ENCODE measurements around the gene SPATA21.
A peak's percentile ranks its signal among the peaks of the same experiment; 100 is the strongest.
"Not testable (repeated sequence)": the region's sequence is repeated elsewhere in the genome, so short reads cannot be mapped to it uniquely, and the experiment has no call there.

The SPATA21 gene

DNA sequence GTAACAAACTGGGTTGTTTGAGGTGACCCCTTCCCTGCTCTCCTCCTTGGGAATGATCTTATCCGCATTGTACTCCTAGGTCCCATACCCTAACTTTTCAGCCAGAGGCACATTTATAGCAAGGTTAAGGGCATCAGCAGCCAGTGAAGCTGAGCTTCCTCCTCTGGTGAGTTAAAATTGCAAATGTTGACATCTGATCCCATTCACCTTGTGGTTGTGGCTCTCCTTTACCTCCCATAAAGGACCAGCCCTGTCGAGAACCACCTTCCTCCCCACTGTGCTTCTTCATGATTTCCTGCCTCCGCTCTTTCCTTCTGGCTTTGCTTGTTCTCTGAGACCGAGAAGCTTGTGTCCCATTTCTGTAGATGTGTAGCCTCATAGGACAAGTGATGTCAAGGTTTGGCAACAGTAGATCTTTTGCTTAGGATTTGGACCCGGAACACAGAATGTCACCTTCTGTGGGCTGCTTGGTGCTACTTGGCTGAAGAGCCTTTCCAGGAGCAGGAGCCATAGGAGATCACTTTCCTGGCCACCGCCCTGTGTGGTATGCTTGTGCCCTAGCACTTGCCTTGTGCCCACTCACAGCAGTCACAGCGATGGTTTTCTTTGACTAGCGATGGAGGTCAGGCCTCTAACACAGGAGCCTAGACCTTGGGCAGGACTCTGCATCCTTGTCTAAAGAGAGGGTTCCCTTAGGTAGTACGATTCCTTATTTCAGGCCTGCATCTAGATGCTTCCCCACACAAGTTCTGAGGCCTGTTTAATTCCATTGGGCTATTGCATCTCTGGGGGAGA, 51.4 kb downstream of the SPATA21 start:
- DNase-seq (ENCODE audit: low read depth in 2 of 2), result no peak

DNA sequence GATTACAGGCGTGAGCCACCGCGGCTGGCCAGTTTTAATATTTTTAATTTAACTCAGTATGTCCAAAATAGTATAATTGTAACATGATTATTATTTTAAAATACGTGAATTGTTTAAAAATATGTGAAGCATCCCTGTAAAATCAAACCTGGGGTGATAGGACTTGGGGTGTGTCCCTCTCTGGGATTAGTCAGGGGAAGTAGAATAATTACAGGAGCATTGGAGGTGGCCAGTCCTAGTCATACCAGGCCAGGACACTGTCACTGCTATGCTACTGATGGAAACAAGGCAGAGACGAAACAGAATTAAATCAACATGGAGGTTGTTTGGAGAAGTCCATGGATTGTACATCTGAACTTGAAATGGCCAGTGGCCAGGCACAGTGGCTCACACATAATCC, 53.3 kb downstream of the SPATA21 start:
- DNase-seq (ENCODE audit: low read depth in 2 of 2), result no peak

DNA sequence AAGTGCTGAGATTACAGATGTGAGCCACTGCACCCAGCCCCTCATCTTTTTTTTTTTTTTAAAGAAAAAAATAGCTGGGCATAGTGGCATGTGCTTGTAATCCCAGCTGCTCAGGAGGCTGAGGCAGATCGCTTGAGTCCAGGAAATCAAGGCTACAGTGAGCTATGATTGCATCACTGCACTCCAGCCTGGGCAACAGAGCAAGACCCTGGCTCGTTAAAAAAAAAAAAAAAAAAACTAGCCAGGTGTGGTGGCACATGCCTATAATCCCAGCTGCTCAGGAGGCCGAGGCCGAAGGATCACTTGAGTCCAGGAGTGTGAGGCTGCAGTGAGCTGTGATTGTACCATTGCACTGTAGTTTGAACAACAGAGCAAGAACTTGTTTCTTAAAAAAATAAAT, 56.4 kb downstream of the SPATA21 start:
- DNase-seq (ENCODE audit: low read depth in 2 of 2), result no peak

DNA sequence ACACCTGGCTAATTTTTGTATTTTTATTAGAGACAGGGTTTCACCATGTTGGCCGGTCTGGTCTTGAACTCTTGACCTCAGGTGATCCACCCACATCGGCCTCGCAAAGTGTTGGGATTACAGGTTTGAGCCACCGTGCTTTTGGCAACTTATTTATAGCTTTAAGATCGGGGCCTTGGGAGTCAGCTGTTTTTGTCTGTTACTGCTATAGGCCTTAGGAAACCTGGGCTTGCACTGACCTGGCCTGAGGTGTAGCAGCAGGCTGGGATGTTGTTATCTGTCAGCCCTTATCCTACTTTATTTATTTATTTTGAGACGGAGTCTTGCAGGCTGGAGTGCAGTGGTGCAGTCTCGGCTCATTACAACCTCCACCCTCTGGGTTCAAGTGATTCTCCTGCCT, 58.8 kb downstream of the SPATA21 start:
- DNase-seq (ENCODE audit: low read depth in 2 of 2), result no peak

DNA sequence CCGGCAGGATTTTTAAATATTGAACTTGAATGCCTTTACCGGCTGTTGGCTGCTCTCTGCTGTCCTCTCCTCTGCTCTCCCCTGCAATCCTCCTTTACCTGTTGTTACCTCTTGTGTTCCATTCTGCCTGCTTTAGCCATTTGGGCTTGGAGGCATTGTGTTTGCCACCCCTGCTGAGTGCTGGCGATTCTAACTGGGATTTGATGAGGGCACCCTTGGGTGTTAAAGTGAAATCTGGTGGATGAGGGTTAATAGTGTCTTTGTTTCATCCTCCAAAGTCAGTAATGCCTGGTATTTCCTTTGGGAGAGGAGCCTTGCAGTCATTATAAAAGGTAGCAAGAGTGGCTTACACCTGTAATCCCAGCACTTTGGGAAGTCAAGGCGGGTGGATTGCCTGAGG, 60.3 kb downstream of the SPATA21 start:
- DNase-seq (ENCODE audit: low read depth in 2 of 2), result no peak

DNA sequence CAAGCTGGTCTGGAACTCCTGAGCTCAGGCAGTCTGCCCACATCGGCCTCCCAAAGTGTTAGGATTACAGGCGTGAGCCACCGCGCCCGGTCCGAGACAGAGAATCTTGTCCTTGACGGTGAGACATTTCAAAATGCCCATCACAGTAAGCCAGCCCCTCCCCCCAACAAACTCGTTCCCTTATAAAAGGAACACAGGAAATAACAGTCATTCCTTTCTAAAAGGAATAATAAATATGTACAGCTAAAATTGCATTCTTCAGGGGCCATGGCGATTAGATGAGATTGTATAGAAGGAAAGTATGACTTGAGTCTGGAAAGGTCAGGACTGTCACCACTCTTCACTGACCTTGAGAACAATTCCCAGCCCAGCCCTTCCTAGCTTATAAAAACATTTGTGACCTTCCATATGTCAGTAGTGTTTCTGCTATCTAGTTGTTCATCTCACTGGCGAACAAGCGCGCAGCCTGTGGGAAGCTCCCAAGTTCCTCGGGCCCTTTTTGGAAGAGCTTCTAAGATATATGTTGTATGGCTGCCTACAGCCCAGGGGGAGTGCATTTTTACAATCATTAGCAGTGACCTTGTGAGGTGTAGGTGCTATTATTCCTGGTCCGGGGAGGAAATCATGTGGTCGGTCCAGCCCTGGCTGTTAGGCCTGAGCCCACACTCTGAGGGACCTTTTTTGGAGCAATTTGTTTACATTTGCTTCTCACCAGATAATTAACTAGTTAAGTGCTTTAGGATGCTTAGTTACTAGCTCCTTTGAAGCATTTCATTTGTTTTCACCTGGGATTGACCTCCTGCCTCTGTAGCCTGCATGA, 61.5 kb downstream of the SPATA21 start:
- no peak for DNase-seq (ENCODE audit: low read depth in 2 of 2)

DNA sequence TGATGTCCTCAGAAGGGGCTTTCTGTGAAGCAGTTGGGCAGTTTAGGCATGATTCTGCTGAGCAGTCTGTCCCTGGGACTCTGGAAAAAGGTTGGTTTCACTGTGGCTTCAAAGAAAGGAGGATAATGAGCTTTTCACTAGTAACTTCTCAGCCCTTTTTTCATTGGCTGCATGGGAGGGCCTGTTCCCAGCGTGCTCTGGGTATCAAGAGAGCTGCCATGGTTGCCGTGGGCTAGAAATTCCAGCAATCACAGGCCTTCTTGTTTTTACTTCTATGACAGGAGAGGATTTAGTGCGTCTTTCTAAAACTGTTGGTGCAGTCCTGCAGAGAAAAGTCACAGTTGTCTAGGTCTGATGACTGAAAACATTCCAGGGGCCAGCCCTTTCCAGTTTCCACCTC, 63.0 kb downstream of the SPATA21 start:
- no peak for DNase-seq (ENCODE audit: low read depth in 2 of 2)

DNA sequence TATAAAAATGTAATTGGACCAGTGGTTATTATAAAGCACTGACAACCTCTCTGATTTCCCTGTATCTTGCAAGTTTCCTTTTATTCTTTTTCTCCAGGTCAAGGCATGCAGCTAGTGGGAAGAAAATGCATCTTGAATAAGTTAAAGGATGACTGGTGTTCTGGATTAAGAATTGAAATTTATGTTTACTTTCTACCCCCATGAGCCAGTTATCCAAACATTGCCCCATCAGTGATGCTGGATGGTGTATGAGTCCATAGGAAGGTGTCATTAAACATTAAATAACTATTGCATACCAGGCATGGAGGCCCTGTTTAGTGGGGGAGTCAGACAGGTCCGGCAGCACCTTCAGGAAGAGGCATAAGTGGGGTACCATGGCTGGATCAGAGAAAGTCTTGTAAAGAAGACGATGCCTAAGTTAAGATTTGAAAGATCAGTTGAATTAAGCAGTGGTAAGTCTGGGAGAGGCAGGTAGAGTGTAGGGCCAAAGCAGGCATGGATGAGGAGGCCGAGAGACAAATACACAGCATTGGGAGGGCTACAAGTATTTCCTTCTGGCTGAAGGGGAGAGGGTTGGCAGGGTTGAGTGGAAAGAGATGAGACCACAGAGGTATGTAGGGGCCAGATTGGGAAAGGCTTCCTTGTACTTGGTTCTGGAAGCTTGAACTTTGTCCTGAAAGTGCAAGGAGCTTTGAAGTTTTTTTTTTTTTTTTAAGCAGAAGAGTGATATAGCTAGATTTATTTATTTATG, 64.5 kb downstream of the SPATA21 start:
- no peak for DNase-seq (ENCODE audit: low read depth in 2 of 2)

DNA sequence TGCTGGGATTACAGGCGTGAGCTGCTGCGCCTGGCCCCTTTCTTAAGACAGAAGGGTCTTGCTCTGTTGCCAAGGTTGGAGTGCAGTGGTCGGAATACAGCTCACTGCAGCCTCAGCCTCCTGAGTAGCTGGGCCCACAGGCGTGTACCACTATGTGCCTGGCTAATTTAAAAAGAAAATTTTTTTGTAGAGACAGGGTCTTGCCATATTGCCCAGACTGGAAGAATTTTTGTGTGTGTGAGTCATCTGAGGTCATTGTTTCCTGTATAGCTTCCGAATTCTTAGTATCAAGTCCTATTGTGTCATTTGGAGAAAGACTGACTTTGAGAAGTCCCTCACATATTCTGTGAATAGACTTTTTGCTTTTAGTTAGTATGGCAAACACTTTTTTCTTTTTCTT, 65.5 kb downstream of the SPATA21 start:
- DNase-seq (ENCODE audit: low read depth in 2 of 2), result no peak

DNA sequence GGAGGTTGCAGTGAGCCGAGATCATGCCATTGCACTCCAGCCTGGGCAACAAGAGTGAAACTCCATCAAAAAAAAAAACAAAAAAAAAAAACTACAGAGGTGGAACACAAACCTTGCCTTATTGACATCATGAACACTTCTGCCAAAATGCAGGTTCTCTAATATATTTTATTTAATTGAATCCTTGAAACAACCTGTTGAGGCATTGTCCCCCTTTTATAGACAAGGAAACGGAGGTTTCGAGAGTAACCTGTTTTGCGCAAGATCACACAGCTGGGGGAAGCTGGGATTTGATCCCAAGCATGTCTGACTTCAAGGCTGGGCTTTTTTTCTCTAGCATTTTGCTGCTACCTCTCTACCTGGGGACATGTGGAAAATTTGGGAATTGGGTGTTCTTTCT, 67.4 kb downstream of the SPATA21 start:
- no peak for DNase-seq (ENCODE audit: low read depth in 2 of 2)

DNA sequence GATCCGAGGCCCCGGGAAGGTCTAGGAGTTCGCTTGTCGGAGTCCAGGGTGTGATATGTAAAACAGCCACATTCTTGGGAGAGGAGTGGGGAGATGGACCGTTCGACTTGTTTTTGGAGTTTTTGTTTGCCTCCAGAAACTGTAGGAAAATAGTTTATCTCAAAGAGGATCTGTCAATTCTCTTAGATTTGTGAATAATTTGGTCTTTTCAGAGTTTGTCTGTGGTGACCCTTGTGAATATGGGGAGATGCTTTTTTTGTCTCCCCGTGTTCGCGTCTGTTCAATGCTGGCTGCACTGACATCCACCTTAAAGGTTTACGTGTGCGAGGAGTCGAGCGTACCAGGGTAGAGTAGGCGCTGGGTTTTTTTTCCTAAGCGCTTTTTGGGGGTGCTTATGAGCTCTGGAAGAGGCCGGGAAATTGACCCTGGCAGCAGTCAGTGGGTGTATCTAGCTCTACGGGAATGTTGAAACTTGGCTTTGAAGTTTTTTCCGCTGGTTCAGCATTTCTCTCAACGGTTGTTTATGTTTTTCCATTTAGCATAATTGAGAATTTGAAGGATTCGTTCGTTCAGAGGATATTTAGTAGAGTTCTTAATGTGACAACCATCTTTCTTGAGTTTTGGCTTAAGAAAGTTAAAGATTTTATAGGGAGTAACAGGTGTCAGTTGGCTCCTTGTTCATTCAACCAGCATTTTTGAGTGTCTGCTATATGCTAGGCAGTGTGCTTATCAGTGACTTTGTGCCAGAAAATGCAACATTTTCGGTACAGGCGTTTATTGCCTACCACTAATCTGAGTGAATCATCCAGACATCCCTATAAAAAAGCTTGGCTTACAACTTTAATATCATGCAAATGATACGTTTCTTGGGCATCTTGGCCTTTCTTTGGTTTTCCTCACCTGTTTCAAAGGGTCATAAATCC, 69.0 kb downstream of the SPATA21 start:
- DNase-seq (ENCODE audit: low read depth in 2 of 2), result no peak

DNA sequence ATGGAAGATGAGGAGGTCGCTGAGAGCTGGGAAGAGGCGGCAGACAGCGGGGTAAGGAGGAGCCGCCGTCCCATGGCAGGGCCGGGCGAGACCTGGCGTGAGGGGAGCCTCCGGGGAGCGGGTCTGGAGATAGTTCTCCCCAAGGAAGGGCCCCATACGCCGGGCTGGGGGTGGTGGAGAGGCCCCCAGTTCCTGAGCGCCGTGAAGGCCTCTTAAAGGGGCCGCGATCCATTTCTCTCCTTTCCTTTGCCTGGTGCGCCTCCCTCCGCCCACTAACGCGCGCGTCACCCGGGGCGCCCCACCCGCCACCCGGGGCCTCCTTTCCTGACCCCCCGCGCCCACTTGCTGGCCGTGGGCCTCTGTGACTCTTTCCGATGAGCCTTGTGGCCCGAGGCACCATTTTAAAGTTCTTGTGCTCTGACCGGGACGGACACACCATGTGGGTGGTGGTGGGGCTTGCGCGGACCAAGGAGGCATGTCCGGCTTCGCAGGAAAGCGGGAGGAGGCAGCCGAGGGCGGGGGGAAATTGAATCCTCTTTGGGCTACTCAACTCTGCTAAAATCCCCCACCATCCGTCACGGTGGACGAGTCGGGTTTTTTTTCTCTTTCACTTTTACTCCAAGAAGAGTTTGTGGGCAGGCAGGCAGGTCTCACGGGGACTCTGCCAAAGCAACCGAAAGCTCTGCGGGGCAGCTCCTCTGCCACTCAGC, 69.8 kb downstream of the SPATA21 start:
- DNase-seq (ENCODE audit: low read depth in 2 of 2), result peak; percentile 58 to 60

DNA sequence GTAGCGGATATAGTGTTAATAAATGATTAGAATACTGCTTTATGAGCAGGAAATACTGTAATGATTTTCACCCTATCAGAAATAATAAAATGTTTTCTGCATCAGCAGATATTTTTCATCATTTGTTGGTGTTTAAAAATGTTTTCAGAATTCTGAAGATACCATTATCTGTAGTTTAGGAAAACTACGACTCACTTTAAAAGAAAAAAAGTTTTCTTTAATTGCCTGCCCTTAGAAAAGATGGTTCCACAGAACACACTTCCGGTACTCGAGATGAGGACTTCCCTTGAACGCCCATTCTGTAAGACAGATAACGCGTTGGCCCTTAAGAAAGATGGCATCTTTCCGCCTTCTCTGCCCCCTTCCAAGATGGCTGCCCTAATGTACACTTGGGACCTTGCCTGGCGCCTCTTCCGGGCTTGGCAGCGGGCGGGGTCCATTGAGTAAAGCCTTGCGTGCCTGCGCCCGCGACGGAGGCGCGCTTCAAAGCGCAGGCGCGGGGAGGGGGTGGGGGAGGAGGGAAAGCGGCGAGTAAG, 70.4 kb downstream of the SPATA21 start, which contains the start of gene SZRD1:
TSS of gene SZRD1 (plus strand) at position 521 of the 536 bp plus-strand sequence. CDS start 16 bp downstream, outside the sequence.
- peak; percentile 83 to 84 for DNase-seq (ENCODE audit: low read depth in 2 of 2)

DNA sequence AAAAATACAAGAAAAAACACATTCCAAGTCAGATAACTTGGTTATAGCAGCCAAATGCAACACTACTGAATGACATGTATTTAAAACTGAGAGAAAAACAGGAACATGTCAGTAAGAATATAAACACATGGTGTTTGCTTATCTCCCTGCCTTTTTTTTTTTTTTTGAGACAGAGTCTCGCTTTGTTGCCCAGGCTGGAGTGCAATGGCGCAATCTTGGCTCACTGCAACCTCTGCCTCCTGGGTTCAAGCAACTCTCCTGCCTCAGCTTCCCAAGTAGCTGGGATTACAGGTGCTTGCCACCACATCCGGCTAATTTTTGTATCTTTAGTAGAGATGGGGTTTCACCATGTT, 72.1 kb downstream of the SPATA21 start:
- DNase-seq (ENCODE audit: low read depth in 2 of 2), result not testable (repeated sequence)

DNA sequence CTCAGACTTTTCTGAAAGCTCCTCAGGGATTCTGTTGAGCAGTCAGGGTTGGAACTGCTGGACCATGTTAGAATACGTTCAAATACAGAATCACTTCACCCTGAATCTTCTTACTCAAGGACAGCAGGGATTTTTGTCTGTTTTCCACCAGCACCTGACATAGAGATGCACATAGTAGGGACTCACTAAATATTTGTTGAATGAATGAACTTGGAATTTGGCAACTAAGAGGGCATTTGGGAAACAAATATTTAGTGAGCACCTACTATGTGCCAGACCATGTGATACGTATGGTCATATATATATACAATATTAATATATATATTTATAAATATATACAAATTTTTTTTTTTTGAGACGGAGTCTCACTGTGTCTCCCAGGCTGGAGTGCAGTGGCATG, 80.4 kb downstream of the SPATA21 start:
- no peak for DNase-seq (ENCODE audit: low read depth in 2 of 2)

DNA sequence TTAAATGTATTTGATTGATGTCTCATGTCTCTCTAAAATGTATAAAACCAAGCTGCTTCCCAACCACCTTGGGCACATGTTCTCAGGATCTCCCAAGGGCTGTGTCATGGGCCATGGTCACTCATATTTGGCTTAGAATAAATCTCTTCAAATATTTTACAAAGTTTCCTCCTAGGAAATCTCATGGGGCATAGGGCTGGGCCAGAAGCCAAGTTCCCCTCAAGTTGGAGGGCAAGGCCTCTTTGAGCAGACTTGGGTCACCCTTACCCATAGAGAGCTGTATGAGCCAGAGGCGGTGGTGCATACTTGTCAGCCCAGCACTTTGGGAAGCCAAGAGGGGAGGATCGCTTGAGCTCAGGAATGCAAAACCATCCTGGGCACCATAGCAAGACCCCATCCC, 82.6 kb downstream of the SPATA21 start:
- no peak for DNase-seq (ENCODE audit: low read depth in 2 of 2)

DNA sequence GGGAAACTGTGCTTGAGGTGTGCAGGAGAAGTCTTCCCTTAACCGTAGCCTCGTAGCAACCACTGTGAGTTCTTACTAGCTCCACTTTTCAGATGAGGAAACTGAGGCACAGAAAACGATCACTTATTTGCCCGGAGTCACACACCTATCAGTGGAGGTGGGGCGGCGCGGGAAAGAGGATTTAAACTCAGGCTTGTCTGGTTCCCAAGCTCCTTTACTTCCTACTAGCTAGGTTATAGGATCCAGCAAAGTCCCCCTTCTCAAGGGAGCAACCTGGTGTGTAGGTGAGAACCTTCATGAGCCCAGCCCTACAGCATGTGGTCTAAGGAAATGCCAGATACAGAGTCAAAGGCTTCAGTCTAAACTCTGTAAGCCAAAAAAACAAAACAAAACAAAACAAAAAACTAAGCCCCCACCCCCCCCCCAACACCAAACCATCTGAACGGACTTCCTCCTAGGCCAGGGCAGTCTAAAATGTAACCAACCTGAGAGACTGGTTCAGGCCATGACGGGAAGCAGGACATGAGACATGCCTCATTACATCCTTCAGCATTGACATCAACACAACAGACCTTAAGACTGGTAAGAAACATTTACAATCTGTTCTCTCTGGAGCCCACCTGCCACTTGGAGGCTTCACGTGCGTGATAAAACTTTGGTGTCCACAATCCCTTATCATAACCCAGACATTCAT, 84.2 kb downstream of the SPATA21 start:
- no peak for DNase-seq (ENCODE audit: low read depth in 2 of 2)

DNA sequence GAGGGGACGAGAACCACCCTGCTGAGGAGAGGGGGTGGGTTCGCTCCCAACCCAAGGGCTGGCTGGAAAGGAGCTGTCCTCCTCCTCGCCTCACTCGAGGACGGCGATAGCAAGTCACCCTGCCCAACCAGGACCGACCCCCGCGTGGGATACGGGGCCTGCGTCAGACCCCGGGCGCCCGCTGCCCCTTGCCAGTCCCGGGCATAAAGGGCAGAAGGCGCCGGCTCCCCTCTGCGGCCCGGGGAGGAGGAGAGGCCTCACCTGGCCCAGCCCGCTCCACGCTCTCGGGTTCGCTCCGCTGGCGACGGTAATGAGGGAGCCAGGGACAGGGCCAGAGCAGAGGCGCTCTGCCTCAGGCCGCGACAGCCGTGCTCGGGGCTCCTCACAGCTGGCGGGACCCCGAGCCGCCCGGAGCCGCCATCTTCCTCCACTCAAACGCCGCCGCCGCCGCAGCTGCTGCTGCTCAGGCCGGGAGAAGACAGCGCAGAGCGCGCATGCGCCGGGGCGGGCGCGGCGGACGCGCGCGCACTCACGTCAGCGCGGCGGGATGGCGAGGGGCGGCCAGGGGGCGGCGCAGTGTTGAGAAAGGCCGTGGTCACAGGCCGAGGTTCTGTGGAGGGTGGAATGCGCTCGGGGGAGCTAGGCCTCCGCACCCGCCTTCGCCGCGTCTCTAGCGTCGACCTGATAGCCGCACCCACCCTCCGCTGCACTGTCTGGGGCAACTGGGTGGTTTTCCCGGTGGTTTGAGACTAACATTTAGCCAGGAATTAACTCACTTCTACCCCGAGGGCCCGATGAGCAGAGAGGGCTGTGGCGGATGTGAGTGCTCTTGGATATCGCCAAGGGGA, 85.0 kb downstream of the SPATA21 start, which contains the start of gene FBXO42:
TSS of gene FBXO42 (minus strand) at position 487 of the 848 bp plus-strand sequence. CDS start 37,062 bp downstream, outside the sequence.
- peak; percentile 77 to 79 for DNase-seq (ENCODE audit: low read depth in 2 of 2)
